SKM-1 treated with dmso at 0.1 percent for 144 hours (cell line): ENCODE data around the gene PIAS4.

ENCODE experiments used
- DNase-seq: peaks from one replicate; lab custom pipeline; 2025; ENCODE audit not compliant: unreplicated experiment; lab: John Stamatoyannopoulos, UW

The PIAS4 gene

DNA sequence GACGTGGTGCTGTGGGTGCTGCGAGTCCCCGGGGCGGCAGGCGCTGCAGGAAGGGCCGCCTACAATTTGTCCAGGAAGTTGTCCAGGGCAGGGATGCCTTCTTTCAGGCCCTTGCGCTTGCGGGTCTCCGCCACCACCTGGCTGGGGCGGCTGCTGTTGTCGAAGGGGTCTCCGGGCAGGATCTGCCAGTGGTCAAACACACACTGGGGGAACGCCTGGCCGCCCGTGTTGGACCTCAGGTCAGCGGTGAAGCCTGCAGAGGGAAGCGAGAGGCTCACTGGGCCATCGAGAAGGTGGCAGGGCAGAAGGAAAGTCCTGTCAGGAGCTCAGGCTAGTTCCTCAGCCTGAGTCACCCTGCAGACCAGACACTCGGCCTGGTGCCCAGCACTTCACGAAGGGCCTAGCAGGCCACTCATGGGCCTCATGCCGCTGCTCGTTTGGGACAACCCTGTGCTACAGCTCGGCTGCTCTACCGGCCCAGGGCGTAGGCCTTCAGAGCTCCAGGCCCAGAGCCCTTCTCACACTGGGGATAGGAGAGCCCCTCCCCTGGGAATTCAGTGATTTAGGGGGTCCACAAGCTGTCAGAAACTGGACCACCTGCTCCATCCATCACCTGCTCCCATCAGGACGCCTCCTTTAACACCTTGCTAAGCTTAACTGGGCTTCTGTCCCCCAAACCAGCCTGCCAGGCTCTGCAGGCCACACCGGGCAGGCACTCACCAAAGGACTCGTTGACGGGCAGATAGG, 30.9 kb upstream of the PIAS4 start:
- DNase-seq, result no peak

- DNase-seq, result no peak
Measured at GRCh38 chr19:3977242-3978143, 30.0 kb upstream of the PIAS4 start.

DNA sequence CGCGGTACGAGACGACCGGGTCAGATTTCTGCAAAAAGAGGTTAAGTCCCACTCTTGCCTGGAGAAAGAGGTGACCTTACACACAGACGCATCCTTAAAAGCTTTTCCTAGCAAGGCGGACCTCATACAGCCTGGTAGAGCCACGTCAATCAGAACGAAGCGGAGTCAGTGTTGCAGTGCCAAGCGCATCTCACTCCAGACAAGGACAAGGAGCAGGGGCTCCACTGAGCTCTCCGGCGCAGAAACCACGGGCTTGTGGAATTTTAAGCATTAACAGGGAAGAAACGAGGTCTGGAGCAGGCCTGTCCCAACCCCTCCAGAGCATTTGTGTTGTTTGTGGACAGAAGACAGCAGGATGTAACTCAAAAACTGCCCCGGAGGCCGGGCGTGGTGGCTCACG, 29.4 kb upstream of the PIAS4 start:
- no peak for DNase-seq

DNA sequence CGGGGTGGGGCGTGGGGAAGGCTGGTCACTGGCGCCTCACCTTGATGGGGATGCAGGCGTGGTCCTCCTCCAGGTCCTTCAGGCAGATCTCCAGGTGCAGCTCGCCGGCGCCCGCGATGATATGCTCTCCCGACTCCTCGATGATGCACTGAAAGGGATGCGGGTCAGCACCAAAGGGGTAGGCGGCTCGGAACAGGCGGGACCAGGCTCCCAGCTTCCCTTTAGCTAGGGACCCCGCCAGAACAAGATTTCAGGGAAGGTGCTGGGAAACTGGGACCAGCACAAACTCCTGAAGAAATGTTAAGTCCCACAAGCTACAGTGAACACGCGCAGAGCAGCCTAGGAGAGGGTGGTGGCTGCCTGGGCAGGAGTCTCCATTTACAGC, 28.3 kb upstream of the PIAS4 start:
- no peak for DNase-seq

- DNase-seq, result no peak
Measured at GRCh38 chr19:3979674-3980352, 27.7 kb upstream of the PIAS4 start.

DNA sequence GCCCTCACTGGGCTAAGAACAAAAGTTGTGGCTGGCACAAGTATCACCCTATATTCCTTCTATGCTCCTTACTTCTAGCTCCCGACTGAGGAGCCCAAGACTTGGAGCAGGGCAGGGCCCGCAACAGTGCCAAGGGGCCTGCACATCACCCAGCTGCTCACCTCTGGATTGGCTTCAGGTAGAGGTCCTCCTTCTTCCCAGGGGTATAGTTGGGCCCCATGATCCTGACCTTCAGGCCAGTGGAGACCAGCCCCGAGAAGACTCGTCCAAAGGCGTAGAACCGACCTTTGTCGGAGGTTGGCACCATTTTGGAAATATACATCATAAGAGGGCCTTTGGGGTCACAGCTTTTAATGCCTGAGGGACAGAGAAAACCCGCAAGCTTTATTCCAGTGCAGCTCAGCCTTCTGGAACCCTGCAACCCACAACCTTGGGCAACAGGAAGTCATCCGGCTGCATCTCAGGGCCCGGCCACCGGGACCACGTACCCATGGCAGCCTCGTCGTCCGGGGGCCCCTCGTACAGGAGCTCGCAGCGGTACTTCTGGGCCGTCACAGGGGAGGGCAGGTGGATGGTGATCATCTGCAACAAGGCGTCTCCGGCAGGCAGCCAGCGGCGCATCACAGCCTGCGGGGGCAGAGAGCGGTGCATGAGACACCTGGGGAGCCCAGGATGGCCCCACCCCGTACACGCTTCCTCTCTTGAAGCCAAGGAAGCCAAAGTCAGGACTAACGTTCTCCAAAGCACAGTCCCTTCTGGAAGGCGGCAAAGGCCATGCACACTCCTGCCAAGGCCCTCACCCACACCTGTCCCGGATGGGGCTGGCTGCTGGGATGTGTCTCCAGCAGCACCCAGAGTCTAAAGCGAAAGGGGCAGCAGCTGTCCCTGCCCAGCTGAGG, 26.9 kb upstream of the PIAS4 start:
- DNase-seq, result no peak

GRCh38 chr19:3981373-3981735, 26.2 kb upstream of the PIAS4 start:
- DNase-seq, result no peak

- no peak for DNase-seq
Measured at GRCh38 chr19:3981736-3982681, 25.5 kb upstream of the PIAS4 start.

DNA sequence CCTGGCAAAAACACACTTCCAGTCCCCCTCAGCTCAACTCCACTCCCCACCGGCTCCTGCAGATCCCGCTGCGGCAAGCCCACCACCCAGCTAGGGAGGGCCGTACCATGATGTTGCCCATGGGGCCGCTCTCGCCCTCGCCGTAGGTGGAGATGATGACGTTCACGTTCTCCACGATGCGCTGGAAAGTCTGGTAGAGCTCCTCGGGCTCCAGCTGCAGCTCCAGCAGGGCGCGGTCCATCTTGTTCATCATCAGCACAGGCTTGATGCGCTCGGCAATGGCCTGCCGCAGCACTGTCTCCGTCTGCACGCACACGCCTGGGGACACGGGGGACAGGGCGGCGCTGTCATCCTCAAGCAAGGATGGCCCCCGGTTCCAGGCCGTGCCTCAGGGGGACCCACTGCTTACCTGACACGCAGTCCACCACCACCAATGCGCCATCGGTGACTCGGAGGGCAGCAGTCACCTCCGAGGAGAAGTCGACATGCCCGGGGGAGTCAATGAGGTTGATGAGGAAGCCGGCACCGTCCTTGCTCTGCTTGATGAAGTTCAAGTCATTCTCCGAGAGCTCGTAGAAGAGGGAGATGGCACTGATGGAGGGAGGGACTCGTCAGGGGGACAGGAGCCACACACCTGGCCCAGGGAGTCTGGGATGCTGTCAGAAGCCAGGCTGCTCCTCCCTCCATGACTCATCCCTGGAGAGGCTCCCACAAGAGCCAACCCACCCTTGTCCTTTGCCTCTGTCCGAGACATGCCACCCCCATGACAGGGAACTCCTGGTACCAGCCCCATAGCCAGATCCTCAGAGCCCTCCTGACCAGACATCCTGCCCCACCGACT, 24.6 kb upstream of the PIAS4 start:
- no peak for DNase-seq

DNA sequence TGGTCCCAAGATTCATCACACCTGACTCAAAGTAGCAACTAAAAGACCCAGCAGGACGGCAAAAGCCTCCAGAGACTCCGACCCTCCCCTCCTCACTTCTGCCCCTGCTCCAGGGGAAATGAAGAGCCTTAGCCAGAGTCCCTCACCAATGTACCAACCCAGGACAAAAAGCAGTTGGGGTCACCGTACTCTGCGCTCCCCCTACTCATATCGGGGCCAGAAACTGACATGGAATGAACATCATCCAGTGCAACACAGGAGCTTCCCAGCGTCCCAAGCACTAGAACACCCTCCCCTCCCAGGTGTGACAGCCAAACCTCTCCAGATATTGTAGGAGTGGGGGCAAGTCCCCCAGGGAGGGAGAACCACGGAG, 24.0 kb upstream of the PIAS4 start:
- no peak for DNase-seq

DNA sequence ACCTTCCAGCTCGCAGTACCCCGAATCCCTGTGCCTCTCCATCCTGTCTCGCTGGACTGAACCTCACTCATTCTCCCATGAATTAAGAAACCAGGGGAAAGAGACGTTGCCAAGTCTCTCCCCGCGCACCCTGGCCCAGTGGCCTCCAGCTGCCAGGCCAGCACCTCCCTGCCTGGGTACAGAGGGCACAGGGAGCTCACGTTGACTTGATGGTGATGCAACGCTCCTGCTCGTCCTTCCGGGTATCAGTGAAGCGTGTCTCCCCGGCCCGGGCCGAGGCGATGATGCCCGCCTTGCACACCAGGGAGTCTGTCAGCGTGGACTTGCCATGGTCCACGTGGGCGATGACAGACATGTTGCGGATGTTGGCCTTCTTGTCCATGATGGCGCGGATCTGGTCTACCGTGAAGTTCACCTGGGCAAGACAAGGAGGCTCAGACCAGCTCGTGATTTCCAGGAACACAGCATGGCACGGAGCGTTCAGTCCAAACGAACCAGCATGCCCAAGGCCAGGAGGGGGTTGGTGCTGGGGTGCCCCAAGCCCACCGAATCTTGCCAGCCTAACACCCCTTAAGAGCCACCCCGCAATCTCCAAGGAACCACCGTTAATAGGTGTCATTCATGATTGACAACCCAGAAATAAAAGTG, 23.5 kb upstream of the PIAS4 start:
- DNase-seq, result no peak

- no peak for DNase-seq
Measured at GRCh38 chr19:3984584-3984907, 23.0 kb upstream of the PIAS4 start.

DNA sequence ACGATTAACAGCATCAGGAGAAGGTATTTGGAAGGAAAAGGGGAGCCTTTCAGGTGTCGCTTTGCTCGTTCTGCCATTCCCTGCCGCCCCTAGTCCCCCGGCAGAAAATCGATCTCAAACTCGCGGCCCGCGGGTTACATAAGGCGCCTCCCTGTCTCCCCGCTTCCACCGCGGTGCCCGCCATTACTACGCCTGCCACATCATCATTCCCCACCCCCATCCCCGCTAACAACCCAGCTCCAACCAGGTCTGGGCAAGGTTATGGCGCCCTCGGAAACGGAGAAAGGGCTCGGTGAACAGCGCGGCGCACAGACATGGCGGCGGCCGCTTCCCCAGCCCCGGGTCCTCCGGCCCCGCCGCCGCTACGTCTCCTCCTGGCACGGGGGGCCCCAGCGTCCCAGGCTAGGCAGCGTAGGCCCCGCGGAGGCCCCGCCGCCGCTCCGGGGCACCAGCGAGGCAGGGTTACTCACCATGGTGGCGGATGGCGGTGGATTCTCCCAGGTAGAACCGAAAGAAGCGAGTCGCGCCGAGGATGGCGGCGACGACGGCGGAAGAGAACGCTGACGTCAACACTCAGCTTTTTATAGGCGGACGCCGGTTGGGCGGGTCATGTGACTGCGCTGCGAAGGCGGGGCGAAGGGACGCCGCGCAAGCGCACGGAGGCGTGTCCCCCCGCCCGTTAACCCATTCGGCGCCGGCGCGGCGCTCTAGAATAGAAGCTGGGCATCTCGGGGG, 22.5 kb upstream of the PIAS4 start, which contains the start of gene EEF2:
TSS of gene EEF2 (minus strand) at position 556 of the 735 bp plus-strand sequence. CDS start at position 473, 83 bp downstream.
- DNase-seq, result peak; percentile 79

DNA sequence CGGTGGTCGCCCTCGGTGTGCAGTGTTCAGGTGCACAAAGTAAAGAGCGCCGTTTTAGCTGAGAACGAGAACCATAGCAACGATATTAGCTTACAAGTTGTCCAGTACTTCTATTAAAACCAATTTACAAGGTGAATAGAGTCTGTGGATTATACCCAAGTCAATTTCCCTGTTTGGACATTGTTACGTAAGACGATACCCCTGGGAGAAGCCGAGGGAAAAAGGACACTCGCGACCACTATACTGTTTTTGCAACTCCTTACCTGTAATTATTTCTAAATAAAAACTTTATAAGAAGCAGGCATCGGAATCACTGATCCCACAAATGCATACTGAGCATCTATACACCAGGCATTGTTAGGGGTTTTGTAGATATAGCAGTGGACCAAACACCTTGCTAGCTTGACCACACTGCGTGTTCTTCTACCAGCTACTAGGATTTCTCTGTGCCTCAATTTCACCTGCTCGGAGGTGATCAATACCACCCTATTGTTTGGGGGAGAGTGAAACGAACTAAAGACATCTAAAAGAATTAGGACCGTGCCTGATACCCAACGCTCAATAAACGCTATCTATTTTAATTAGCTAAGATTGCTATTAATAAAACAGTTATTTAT, 21.8 kb upstream of the PIAS4 start:
- no peak for DNase-seq

DNA sequence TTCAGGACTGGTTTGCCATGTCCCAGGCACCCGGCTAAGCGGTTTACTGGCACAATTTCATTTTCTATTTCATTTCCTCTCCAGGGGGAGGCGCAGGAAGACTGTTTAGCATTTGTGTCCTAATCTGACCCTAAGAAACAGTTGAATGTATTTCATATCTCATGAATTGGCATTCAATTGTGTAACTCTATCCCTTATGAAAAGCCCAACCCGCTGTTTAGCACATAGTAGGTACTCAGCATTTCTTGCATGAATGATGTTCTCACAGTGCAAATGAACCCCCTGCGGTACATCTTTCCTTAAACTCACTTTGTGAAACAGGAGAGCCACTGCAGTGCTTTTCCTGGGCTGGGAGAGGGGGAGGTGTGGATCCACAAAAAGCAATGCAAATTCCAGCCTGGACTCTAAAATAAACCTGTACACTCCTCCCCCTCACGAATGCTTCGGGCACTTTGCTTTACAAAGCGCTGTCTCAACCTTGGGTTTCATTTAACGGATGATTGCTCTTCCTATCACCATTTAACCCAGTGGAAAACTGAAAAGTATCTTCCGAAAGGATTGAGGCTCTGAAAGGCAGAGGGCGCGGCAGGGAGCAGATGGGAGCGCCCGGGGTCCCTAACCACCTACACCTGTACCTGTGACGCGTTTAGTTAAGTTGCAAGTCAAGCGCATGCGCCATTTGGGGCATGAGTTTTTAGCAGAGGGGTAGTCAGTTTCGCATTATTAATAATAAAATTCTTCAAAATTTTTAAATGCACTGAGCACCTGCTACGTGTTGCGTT, 21.1 kb upstream of the PIAS4 start:
- peak; percentile 72 for DNase-seq

DNA sequence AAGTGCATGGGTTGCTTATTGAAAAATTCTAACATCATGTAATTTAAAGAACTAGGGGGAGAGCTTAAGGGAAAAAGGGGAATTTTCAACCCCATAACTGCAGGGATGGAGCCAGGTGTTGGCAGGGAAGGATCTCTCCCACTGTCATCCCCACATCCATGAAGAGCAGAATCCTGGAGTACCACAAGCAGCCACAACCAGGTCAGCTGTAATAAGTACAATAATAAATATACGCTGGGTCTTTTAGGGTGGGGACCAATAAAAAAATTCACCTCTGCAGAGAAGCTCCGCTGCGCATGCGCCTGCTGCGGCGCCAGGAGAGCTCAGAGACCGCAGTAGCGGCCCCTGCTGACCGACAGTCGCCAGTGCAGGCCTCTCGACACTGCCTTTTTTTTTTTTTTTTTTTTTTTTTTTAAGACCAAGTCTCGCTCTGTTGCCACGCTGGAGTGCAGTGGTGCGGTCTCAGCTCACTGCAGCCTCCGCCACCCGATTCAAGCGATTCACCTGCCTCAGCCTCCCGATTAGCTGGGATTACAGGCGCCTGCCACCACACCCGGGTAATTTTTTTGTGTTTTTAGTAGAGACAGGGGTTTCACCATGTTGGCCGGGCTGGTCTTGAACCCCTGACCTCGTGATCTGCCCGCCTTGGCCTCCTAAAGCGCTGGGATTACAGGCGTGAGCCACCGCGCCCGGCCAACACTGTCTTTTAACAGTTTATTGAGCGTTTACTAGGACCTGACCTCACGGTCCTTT, 19.7 kb upstream of the PIAS4 start:
- DNase-seq, result peak; percentile 84
